Endothelial cell of umbilical vein (primary cell): ENCODE results near the gene SAA2. TPM values are rescaled to one million over a fixed set of nuclear protein-coding genes. Genes with fewer than 3 reads are reported as not detected.

Experiments used
- BruUV-seq: library from RNA; stranded (reverse); fragments of 400-500 nt; replicated peaks from 2 replicates; lab custom pipeline; 2021; lab: Mats Ljungman, UMichigan
- CTCF ChIA-PET: fragments of 300-600, 350-600 bp; sonication (Branson Sonifier 250); formaldehyde crosslinking; loops from one replicate; lab custom pipeline; 2021; ENCODE audit warnings: antibody characterized with exemption, inconsistent platforms; lab: Charles Lee
- POLR2A ChIA-PET: fragments of 300-600, 350-600 bp; sonication (Branson Sonifier 250); formaldehyde crosslinking; loops from one replicate; lab custom pipeline; 2021; ENCODE audit warnings: antibody characterized with exemption, inconsistent platforms; lab: Charles Lee
- DNase-seq: peaks from one replicate; pipeline ENCODE4 v3.0.0-alpha.2; 2011; ENCODE audit warnings: low read depth, low spot score
- FAIRE-seq: peaks from 2 replicates; lab custom pipeline; 2011; peaks lifted over from hg19 to GRCh38; lab: Jason Lieb, UNC
- H2AFZ ChIP-seq: 2 replicates; pipeline ENCODE4 v1.6.0; 2012; ENCODE audit warnings: low read depth, low read length, control low read depth, inconsistent platforms
- H3K27ac ChIP-seq: 2 replicates; pipeline ENCODE4 v1.5.1; 2011; ENCODE audit warnings: low read depth, mild to moderate bottlenecking, control low read depth, low read length, moderate library complexity; ENCODE audit not compliant: insufficient read depth
- H3K27me3 ChIP-seq, 2 experiments: 2 replicates each; pipeline versions ENCODE4 v1.6.0 to v1.6.1; 2011; ENCODE audit warnings: low read length in 2 of 2, mixed read lengths in 1 of 2; ENCODE audit not compliant: control insufficient read depth in 2 of 2, insufficient read depth in 2 of 2
- H3K36me3 ChIP-seq, 2 experiments: 2 replicates in 1 of 2; 3 replicates in 1 of 2; pipeline ENCODE4 v1.5.1; 2011; ENCODE audit warnings: low read length in 2 of 2, mild to moderate bottlenecking in 1 of 2, moderate library complexity in 1 of 2; ENCODE audit not compliant: control insufficient read depth in 2 of 2, insufficient read depth in 2 of 2; ENCODE audit errors: extremely low read depth in 1 of 2
- H3K4me1 ChIP-seq: 3 replicates; pipeline ENCODE4 v1.5.1; 2011; ENCODE audit warnings: mild to moderate bottlenecking, low read length; ENCODE audit not compliant: control insufficient read depth, insufficient read depth; ENCODE audit errors: extremely low read depth
- H3K4me2 ChIP-seq: 2 replicates; pipeline ENCODE4 v1.6.1; 2011; ENCODE audit warnings: low read length, control low read depth, mixed read lengths; ENCODE audit not compliant: insufficient read depth
- H3K4me3 ChIP-seq, 3 experiments: fragments of 200-600 bp in 1 of 3; sonication (generic), shearing (Covaris generic) in 1 of 3; replicated peaks in 1 of 3; 2 replicates each; pipeline ENCODE4 v1.5.1; 2011 to 2016; ENCODE audit warnings: control low read depth in 3 of 3, low read length in 3 of 3, mild to moderate bottlenecking in 2 of 3, inconsistent platforms in 1 of 3, low read depth in 1 of 3, moderate library complexity in 1 of 3; ENCODE audit not compliant: insufficient read depth in 1 of 3
- H3K79me2 ChIP-seq: 2 replicates; pipeline ENCODE4 v1.6.0; 2012; ENCODE audit warnings: low read length, inconsistent platforms; ENCODE audit not compliant: control insufficient read depth, insufficient read depth
- H3K9ac ChIP-seq: replicated peaks from 2 replicates; pipeline ENCODE3; 2011; ENCODE audit warnings: low read length, control low read depth; ENCODE audit not compliant: insufficient read depth; ENCODE audit errors: extremely low read depth
- H3K9me1 ChIP-seq: replicated peaks from 3 replicates; pipeline ENCODE4 v1.6.0; 2011; ENCODE audit warnings: mild to moderate bottlenecking, low read length; ENCODE audit not compliant: control insufficient read depth, insufficient read depth; ENCODE audit errors: extremely low read depth
- H3K9me3 ChIP-seq: replicated peaks from 2 replicates; pipeline ENCODE4 v1.5.1; 2012; ENCODE audit warnings: low read length, inconsistent platforms; ENCODE audit not compliant: control insufficient read depth, insufficient read depth
- H4K20me1 ChIP-seq: replicated peaks from 2 replicates; pipeline ENCODE3; 2011; ENCODE audit warnings: mild to moderate bottlenecking, low read length; ENCODE audit not compliant: control insufficient read depth, insufficient read depth; ENCODE audit errors: extremely low read depth
- CTCF ChIP-seq, 2 donors: IDR thresholded peaks; 1 replicate in 1 of 2; 2 replicates in 1 of 2; pipeline ENCODE4 v1.5.1; 2011; ENCODE audit warnings: low read length in 2 of 2, mild to moderate bottlenecking in 2 of 2, moderate library complexity in 2 of 2, control low read depth in 1 of 2, inconsistent platforms in 1 of 2, low read depth in 1 of 2; ENCODE audit not compliant: insufficient read depth in 1 of 2; ENCODE audit errors: extremely low read depth in 1 of 2
- EZH2 ChIP-seq: IDR thresholded peaks from 2 replicates; pipeline ENCODE4 v1.6.1; 2012; ENCODE audit warnings: borderline replicate concordance, low read depth, mild to moderate bottlenecking, moderate library complexity, low read length, inconsistent platforms; ENCODE audit not compliant: severe bottlenecking
- FOS ChIP-seq: IDR thresholded peaks from 2 replicates; pipeline ENCODE4 v1.6.1; 2011; ENCODE audit warnings: mild to moderate bottlenecking, low read length, moderate library complexity, borderline replicate concordance; ENCODE audit not compliant: insufficient read depth
- GATA2 ChIP-seq: IDR thresholded peaks from 2 replicates; pipeline ENCODE4 v1.7.0; 2011; ENCODE audit warnings: low read depth, mild to moderate bottlenecking, moderate library complexity, mixed read lengths, low read length; ENCODE audit not compliant: insufficient read length, insufficient read depth
- JUN ChIP-seq: IDR thresholded peaks from 2 replicates; pipeline ENCODE4 v1.6.1; 2011; ENCODE audit warnings: borderline replicate concordance, low read depth; ENCODE audit not compliant: insufficient read length, insufficient read depth
- MAX ChIP-seq: IDR thresholded peaks from 2 replicates; pipeline ENCODE4 v1.6.1; 2011; ENCODE audit not compliant: insufficient read depth, insufficient read length
- MYC ChIP-seq: IDR thresholded peaks from one replicate; pipeline ENCODE4 v1.6.1; 2011; ENCODE audit warnings: mild to moderate bottlenecking, low read depth, low read length
- POLR2A ChIP-seq: IDR thresholded peaks from 2 replicates; pipeline ENCODE4 v1.6.1; 2012; ENCODE audit warnings: low read depth, mild to moderate bottlenecking, control low read depth, low read length
- POLR2AphosphoS5 ChIP-seq: IDR thresholded peaks from 2 replicates; pipeline ENCODE4 v1.6.1; 2012; ENCODE audit warnings: low read depth, mild to moderate bottlenecking, control low read depth, low read length, moderate library complexity; ENCODE audit not compliant: insufficient read depth
- dilution Hi-C: fragments of 300-500 bp; cut with MboI; formaldehyde crosslinking; loops from one replicate; pipeline ENCODE4 v1.15.0; 2019; ENCODE audit warnings: low sequenced_read_pairs; ENCODE audit not compliant: extremely low pct_ligation_motif_present
- intact Hi-C: fragments of 100-400 bp; cut with micrococcal nuclease; formaldehyde crosslinking; loops from one replicate; pipeline ENCODE4 v1.10.0; 2022
- polyA plus RNA-seq, 4 experiments: library from polyadenylated mRNA; depleted of rRNA in 3 of 4; stranded (reverse) in 3 of 4; unstranded in 1 of 4; fragments of >200 nt; gene quantifications; 2 replicates each; pipeline versions ENCODE4 v1.2.1 to v1.2.3, GENCODE V29; 2011 to 2012; ENCODE audit warnings: missing spikeins in 1 of 4
- total RNA-seq: library from RNA; stranded (reverse); gene quantifications from 2 replicates; pipeline ENCODE4 v1.2.3, GENCODE V29; 2021

SAA2 gene
- total and polyA plus RNA-seq, 2 donors (not counting 3 experiments of a cell fraction or from before 2014, with no cell fraction given): not detected

- dilution Hi-C loops (no loop called here), intact Hi-C loops (no loop called here)
- no peak overlapping the region for H3K4me3 ChIP-seq
- no peak overlapping the region for H3K4me2 ChIP-seq
- no peaks in the 10 kb centered on the region for H3K4me1 ChIP-seq
- H2AFZ ChIP-seq: no peak overlapping the region
- DNase-seq: no peak
- H3K27ac ChIP-seq: no peak overlapping the region
- FAIRE-seq: no peak
- ChIA-PET POLR2A (no interaction called here), CTCF (interaction anchor here (1.3 to 4.1 kb wide), 7 partner anchors 14 to 474 kb away, joined by 4 to 111 read pairs (median 9); no protein-coding TSS in a partner anchor)
- H3K9ac ChIP-seq: no peak overlapping the region
- H3K9me3 ChIP-seq: no peaks in the 10 kb centered on the region
- H3K36me3 ChIP-seq: no peaks in the 10 kb centered on the region
- H3K79me2 ChIP-seq: no peaks in the 10 kb centered on the region
- H3K27me3 ChIP-seq: peaks cover 6 to 12% of the 10 kb centered on the region in 2 experiments
- H4K20me1 ChIP-seq: no peaks in the 10 kb centered on the region
- BruUV-seq: no TSS peak
- H3K9me1 ChIP-seq: no peaks in the 10 kb centered on the region
- TF ChIP-seq FOS (no peak), GATA2 (no peak), CTCF (IDR thresholded peaks at IDR 0.05; ENCODE audit: extremely low read depth in 1 of 2, insufficient read depth in 1 of 2, low read depth in 1 of 2, low read length in 2 of 2) (no peak), JUN (no peak), POLR2AphosphoS5 (no peak), MAX (no peak), EZH2 (no peak), MYC (no peak), POLR2A (no peak)
These were observed 43.7 kb downstream of the SAA2 start for GRCh38 chr11:18204771-18205170.
